ENCODE data around the gene DBNL. TPM values are rescaled to one million over a fixed set of nuclear protein-coding genes. Genes with fewer than 3 reads are reported as not detected.

The DBNL gene
- total and polyA plus RNA-seq, 7 donors: 33.4 to 66.7 (median 40.0) TPM

- no peak overlapping the region for H3K4me3 ChIP-seq
- H3K27ac ChIP-seq: no peak overlapping the region
- H3K27me3 ChIP-seq (ENCODE audit: insufficient read depth in 3 of 3, low read length in 2 of 3): no peaks in the 10 kb centered on the region
- no peak for ATAC-seq
- no peaks in the 10 kb centered on the region for H3K9me3 ChIP-seq
- no peak for TF ChIP-seq CTCF (IDR thresholded peaks at IDR 0.05)
- peaks cover 2 to 61% of the 10 kb centered on the region in 2 donors for H3K36me3 ChIP-seq (ENCODE audit: insufficient read depth in 1 of 2, low read depth in 1 of 2)
- DNase-seq: peak; percentile 7 to 24
- H3K4me1 ChIP-seq: peaks cover 46% of the 10 kb centered on the region
- intact Hi-C loops (cut with DNase I): no loop called here
- 46 to 73% (median 47%) methylated on average over 8 of the region's 8 CpGs for WGBS, 3 donors
Measured at GRCh38 chr7:44060948-44061644, 16.6 kb downstream of the DBNL start.

- Histone ChIP-seq H3K36me3 (ENCODE audit: insufficient read depth in 1 of 2, low read depth in 1 of 2) (peaks cover 2 to 55% of the 10 kb centered on the region in 2 donors), H3K27me3 (ENCODE audit: insufficient read depth in 3 of 3, low read length in 2 of 3) (no peaks in the 10 kb centered on the region), H3K27ac (peak overlapping the region; percentile 53), H3K4me1 (peaks cover 52% of the 10 kb centered on the region), H3K4me3 (no peak overlapping the region), H3K9me3 (no peaks in the 10 kb centered on the region)
- DNase-seq: peak in 1 of 2 donors; percentile 19
- no peak for TF ChIP-seq CTCF (IDR thresholded peaks at IDR 0.05)
- intact Hi-C loops (cut with DNase I): no loop called here
- 65 to 78% (median 67%) methylated on average over 8 of the region's 8 CpGs for WGBS, 3 donors
- ATAC-seq: no peak
Measured at GRCh38 chr7:44061645-44062179, 17.2 kb downstream of the DBNL start.

- DNase-seq (peak; percentile 26 to 68), ATAC-seq (peak in 2 of 4 donors; percentile 13 to 15)
- 61 to 76% (median 63%) methylated on average over 11 of the region's 11 CpGs for WGBS, 3 donors
- intact Hi-C loops (cut with DNase I): no loop called here
- H3K36me3 ChIP-seq (ENCODE audit: insufficient read depth in 1 of 2, low read depth in 1 of 2): peaks cover 2 to 48% of the 10 kb centered on the region in 2 donors
- H3K4me3 ChIP-seq: no peak overlapping the region
- no peak for TF ChIP-seq CTCF (IDR thresholded peaks at IDR 0.05)
- H3K9me3 ChIP-seq: no peaks in the 10 kb centered on the region
- no peaks in the 10 kb centered on the region for H3K27me3 ChIP-seq (ENCODE audit: insufficient read depth in 3 of 3, low read length in 2 of 3)
- peaks cover 57% of the 10 kb centered on the region for H3K4me1 ChIP-seq
- H3K27ac ChIP-seq: peak overlapping the region; percentile 53
Measured at GRCh38 chr7:44062180-44062902, 17.8 kb downstream of the DBNL start.

- DNase-seq: peak; percentile 15 to 69
- peak in 3 of 4 donors; percentile 26 to 37 (median 32) for ATAC-seq
- Histone ChIP-seq H3K4me1 (peaks cover 63% of the 10 kb centered on the region), H3K27me3 (ENCODE audit: insufficient read depth in 3 of 3, low read length in 2 of 3) (no peaks in the 10 kb centered on the region), H3K27ac (peak overlapping the region; percentile 85), H3K36me3 (ENCODE audit: insufficient read depth in 1 of 2, low read depth in 1 of 2) (peaks cover 2 to 43% of the 10 kb centered on the region in 2 donors), H3K9me3 (no peaks in the 10 kb centered on the region), H3K4me3 (no peak overlapping the region)
- WGBS, 3 donors: 17 to 37% (median 27%) methylated on average over 3 of the region's 3 CpGs
- no peak for TF ChIP-seq CTCF (IDR thresholded peaks at IDR 0.05)
- intact Hi-C loops (cut with DNase I): no loop called here
Measured at GRCh38 chr7:44062903-44063295, 18.4 kb downstream of the DBNL start.
